ENCODE measurements around the gene CIP2A. TPM values are rescaled to one million over a fixed set of nuclear protein-coding genes. Genes with fewer than 3 reads are reported as not detected.

The CIP2A gene
- total and polyA plus RNA-seq, 2 experiments from 2014 or later: 48.1 to 63.5 TPM

DNA sequence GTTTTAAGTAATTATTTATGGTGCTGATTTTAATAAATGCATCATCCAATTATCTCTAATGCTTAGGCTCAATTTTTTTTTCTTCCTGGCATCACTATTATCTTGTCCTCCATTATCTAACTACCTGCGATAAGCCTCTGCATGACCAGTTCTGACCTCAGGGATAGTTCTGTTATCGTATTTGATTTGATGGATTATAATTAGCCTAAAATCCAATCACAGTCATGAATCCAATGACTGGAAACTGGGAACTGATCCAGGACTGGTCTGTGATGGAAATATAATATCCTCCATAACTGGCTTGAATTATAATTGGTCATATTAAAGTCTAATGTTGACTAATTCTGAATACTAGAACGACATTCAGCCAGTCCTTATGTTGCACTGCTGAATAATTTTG is 80.0 kb downstream of the CIP2A start:
- Histone ChIP-seq H3K9me2 (ENCODE audit: insufficient read depth) (no peaks in the 10 kb centered on the region), H3F3A (replicated peaks; ENCODE audit: low read depth) (no peaks in the 10 kb centered on the region), H3K4me3 (no peak overlapping the region), H3K27me3 (ENCODE audit: insufficient read depth) (no peaks in the 10 kb centered on the region), H3K4me2 (no peak overlapping the region), H3K4me1 (ENCODE audit: insufficient read depth) (peaks cover 12% of the 10 kb centered on the region), H4K20me1 (replicated peaks; ENCODE audit: insufficient read depth) (no peaks in the 10 kb centered on the region), H3K79me2 (replicated peaks; ENCODE audit: insufficient read depth) (no peaks in the 10 kb centered on the region), H3K27ac (ENCODE audit: low read depth) (no peak overlapping the region), H3K36me3 (ENCODE audit: insufficient read depth) (no peaks in the 10 kb centered on the region), H2AFZ (no peak overlapping the region)
- Mint-ChIP-seq H3K27me3 (ENCODE audit: insufficient read depth, low read depth, poor library complexity) (no peaks in the 10 kb centered on the region), H3K4me1 (peaks cover 9% of the 10 kb centered on the region), H3K4me3 (no peak overlapping the region), H3K36me3 (ENCODE audit: low read depth) (no peaks in the 10 kb centered on the region), H3K27ac (no peak overlapping the region), H3K9me3 (no peaks in the 10 kb centered on the region)
- DNase-seq (ENCODE audit: low spot score) (no peak), ATAC-seq (no peak)
- TF ChIP-seq CREB1 (CRISPR knock-in tag; IDR thresholded peaks at IDR 0.05; ENCODE audit: low read depth): no peak
- no peak for TF ChIP-seq ZNF331 (CRISPR knock-in tag; IDR thresholded peaks at IDR 0.05; ENCODE audit: low read depth)
- TF ChIP-seq JUNB (IDR thresholded peaks at IDR 0.05; ENCODE audit: unreplicated experiment): no peak
- TF ChIP-seq STAT1 (IDR thresholded peaks at IDR 0.05; ENCODE audit: unreplicated experiment): no peak
- TF ChIP-seq, protein P1, sequence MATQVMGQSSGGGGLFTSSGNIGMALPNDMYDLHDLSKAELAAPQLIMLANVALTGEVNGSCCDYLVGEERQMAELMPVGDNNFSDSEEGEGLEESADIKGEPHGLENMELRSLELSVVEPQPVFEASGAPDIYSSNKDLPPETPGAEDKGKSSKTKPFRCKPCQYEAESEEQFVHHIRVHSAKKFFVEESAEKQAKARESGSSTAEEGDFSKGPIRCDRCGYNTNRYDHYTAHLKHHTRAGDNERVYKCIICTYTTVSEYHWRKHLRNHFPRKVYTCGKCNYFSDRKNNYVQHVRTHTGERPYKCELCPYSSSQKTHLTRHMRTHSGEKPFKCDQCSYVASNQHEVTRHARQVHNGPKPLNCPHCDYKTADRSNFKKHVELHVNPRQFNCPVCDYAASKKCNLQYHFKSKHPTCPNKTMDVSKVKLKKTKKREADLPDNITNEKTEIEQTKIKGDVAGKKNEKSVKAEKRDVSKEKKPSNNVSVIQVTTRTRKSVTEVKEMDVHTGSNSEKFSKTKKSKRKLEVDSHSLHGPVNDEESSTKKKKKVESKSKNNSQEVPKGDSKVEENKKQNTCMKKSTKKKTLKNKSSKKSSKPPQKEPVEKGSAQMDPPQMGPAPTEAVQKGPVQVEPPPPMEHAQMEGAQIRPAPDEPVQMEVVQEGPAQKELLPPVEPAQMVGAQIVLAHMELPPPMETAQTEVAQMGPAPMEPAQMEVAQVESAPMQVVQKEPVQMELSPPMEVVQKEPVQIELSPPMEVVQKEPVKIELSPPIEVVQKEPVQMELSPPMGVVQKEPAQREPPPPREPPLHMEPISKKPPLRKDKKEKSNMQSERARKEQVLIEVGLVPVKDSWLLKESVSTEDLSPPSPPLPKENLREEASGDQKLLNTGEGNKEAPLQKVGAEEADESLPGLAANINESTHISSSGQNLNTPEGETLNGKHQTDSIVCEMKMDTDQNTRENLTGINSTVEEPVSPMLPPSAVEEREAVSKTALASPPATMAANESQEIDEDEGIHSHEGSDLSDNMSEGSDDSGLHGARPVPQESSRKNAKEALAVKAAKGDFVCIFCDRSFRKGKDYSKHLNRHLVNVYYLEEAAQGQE (IDR thresholded peaks at IDR 0.05; ENCODE audit: unreplicated experiment): no peak
- TF ChIP-seq POLR2AphosphoS5 (IDR thresholded peaks at IDR 0.05; ENCODE audit: low read depth): no peak
- no peak for TF ChIP-seq NANOG (IDR thresholded peaks at IDR 0.05; ENCODE audit: borderline replicate concordance)
- no peak for TF ChIP-seq EZH2 (IDR thresholded peaks at IDR 0.05; ENCODE audit: low read depth, unreplicated experiment)
- no peak for TF ChIP-seq ZNF114 (CRISPR knock-in tag; IDR thresholded peaks at IDR 0.05)
- TF ChIP-seq EZH2phosphoT487 (IDR thresholded peaks at IDR 0.05; ENCODE audit: unreplicated experiment): no peak
- TF ChIP-seq, protein P2, sequence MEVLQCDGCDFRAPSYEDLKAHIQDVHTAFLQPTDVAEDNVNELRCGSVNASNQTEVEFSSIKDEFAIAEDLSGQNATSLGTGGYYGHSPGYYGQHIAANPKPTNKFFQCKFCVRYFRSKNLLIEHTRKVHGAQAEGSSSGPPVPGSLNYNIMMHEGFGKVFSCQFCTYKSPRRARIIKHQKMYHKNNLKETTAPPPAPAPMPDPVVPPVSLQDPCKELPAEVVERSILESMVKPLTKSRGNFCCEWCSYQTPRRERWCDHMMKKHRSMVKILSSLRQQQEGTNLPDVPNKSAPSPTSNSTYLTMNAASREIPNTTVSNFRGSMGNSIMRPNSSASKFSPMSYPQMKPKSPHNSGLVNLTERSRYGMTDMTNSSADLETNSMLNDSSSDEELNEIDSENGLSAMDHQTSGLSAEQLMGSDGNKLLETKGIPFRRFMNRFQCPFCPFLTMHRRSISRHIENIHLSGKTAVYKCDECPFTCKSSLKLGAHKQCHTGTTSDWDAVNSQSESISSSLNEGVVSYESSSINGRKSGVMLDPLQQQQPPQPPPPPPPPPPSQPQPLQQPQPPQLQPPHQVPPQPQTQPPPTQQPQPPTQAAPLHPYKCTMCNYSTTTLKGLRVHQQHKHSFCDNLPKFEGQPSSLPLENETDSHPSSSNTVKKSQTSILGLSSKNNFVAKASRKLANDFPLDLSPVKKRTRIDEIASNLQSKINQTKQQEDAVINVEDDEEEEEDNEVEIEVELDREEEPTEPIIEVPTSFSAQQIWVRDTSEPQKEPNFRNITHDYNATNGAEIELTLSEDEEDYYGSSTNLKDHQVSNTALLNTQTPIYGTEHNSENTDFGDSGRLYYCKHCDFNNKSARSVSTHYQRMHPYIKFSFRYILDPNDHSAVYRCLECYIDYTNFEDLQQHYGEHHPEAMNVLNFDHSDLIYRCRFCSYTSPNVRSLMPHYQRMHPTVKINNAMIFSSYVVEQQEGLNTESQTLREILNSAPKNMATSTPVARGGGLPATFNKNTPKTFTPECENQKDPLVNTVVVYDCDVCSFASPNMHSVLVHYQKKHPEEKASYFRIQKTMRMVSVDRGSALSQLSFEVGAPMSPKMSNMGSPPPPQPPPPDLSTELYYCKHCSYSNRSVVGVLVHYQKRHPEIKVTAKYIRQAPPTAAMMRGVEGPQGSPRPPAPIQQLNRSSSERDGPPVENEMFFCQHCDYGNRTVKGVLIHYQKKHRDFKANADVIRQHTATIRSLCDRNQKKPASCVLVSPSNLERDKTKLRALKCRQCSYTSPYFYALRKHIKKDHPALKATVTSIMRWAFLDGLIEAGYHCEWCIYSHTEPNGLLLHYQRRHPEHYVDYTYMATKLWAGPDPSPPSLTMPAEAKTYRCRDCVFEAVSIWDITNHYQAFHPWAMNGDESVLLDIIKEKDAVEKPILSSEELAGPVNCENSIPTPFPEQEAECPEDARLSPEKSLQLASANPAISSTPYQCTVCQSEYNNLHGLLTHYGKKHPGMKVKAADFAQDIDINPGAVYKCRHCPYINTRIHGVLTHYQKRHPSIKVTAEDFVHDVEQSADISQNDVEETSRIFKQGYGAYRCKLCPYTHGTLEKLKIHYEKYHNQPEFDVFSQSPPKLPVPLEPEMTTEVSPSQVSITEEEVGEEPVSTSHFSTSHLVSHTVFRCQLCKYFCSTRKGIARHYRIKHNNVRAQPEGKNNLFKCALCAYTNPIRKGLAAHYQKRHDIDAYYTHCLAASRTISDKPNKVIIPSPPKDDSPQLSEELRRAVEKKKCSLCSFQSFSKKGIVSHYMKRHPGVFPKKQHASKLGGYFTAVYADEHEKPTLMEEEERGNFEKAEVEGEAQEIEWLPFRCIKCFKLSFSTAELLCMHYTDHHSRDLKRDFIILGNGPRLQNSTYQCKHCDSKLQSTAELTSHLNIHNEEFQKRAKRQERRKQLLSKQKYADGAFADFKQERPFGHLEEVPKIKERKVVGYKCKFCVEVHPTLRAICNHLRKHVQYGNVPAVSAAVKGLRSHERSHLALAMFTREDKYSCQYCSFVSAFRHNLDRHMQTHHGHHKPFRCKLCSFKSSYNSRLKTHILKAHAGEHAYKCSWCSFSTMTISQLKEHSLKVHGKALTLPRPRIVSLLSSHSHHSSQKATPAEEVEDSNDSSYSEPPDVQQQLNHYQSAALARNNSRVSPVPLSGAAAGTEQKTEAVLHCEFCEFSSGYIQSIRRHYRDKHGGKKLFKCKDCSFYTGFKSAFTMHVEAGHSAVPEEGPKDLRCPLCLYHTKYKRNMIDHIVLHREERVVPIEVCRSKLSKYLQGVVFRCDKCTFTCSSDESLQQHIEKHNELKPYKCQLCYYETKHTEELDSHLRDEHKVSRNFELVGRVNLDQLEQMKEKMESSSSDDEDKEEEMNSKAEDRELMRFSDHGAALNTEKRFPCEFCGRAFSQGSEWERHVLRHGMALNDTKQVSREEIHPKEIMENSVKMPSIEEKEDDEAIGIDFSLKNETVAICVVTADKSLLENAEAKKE (CRISPR knock-in tag; IDR thresholded peaks at IDR 0.05): no peak
- TF ChIP-seq, protein P3, sequence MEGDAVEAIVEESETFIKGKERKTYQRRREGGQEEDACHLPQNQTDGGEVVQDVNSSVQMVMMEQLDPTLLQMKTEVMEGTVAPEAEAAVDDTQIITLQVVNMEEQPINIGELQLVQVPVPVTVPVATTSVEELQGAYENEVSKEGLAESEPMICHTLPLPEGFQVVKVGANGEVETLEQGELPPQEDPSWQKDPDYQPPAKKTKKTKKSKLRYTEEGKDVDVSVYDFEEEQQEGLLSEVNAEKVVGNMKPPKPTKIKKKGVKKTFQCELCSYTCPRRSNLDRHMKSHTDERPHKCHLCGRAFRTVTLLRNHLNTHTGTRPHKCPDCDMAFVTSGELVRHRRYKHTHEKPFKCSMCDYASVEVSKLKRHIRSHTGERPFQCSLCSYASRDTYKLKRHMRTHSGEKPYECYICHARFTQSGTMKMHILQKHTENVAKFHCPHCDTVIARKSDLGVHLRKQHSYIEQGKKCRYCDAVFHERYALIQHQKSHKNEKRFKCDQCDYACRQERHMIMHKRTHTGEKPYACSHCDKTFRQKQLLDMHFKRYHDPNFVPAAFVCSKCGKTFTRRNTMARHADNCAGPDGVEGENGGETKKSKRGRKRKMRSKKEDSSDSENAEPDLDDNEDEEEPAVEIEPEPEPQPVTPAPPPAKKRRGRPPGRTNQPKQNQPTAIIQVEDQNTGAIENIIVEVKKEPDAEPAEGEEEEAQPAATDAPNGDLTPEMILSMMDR (conservative IDR thresholded peaks at IDR 0.05; ENCODE audit: low read depth in 2 of 2): no peak
- TF ChIP-seq, protein P4, sequence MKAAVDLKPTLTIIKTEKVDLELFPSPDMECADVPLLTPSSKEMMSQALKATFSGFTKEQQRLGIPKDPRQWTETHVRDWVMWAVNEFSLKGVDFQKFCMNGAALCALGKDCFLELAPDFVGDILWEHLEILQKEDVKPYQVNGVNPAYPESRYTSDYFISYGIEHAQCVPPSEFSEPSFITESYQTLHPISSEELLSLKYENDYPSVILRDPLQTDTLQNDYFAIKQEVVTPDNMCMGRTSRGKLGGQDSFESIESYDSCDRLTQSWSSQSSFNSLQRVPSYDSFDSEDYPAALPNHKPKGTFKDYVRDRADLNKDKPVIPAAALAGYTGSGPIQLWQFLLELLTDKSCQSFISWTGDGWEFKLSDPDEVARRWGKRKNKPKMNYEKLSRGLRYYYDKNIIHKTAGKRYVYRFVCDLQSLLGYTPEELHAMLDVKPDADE (IDR thresholded peaks at IDR 0.05): no peak

Measured in GM23338 (cell line).